HG02571 (cell line): ENCODE results near the gene SERF2.
A peak's percentile ranks its signal among the peaks of the same experiment; 100 is the strongest.
"Not testable (repeated sequence)": the region's sequence is repeated elsewhere in the genome, so short reads cannot be mapped to it uniquely, and the experiment has no call there.

Source experiments
- ATAC-seq: cut with Tn5 transposase; IDR thresholded peaks from one replicate; pipeline ENCODE4 v1.9.1; 2021; ENCODE audit warnings: mild to moderate bottlenecking, moderate library complexity; ENCODE audit not compliant: unreplicated experiment

The SERF2 gene

DNA sequence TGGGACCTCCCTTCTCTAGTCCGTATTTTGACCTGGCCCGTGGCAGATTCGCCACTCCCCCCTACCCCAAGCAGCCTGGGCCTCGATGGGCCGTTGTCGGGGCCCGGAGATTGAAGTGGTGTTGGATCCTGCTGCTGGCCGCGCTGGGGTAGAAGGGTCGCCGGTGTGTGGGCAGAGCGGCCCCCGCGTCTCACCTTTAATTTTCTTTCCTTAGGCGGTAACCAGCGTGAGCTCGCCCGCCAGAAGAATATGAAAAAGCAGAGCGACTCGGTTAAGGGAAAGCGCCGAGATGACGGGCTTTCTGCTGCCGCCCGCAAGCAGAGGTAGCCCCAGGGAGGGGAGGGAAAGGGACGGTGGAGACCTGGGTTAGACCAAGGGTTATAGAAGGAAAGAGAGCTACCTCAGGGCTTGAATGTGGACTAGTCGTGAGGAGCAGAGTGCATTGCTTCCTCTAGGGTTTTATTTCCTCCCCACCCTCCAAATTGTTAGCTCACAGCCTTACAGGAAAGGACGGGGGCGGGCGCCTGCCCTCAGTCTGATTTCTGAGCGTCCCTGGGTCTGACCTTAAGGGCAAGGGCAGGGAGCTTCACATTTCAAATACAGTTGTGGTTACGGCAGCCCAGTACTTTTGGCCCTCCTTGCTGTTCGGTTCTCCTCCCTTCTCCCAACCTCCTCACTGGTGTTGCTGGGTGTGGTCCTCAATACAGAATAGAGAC is 799 bp downstream of the SERF2 start:
- ATAC-seq, result no peak

DNA sequence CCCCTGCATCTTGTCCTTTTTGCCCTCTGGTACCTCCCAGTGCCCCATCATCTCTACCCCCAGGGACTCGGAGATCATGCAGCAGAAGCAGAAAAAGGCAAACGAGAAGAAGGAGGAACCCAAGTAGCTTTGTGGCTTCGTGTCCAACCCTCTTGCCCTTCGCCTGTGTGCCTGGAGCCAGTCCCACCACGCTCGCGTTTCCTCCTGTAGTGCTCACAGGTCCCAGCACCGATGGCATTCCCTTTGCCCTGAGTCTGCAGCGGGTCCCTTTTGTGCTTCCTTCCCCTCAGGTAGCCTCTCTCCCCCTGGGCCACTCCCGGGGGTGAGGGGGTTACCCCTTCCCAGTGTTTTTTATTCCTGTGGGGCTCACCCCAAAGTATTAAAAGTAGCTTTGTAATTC is 1.5 kb downstream of the SERF2 start:
- ATAC-seq, result no peak

GRCh38 chr15:43794269-43795037 is 2.3 kb downstream of the SERF2 start:
- no peak for ATAC-seq

- ATAC-seq, result no peak
Measured at GRCh38 chr15:43795197-43795596, 3.1 kb downstream of the SERF2 start.

DNA sequence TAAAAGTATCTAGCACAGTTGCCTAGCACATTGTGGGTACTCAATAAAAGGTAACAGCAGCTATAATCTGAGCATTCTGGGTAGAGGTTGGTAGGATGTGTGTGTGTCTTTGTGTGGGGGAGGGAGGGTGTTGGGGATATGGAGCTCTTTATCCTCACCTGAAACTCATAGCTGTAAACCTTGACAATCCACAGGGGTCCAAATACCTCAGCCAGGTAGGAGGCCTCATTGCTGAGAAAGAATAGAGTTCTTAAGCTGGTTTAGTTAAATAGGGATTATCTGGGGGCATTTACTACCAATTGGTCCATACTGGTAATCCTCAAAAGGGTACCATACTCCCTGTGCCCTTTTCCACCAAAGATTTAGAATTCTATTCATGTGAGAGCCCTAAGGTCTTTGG is 3.9 kb downstream of the SERF2 start:
- no peak for ATAC-seq

DNA sequence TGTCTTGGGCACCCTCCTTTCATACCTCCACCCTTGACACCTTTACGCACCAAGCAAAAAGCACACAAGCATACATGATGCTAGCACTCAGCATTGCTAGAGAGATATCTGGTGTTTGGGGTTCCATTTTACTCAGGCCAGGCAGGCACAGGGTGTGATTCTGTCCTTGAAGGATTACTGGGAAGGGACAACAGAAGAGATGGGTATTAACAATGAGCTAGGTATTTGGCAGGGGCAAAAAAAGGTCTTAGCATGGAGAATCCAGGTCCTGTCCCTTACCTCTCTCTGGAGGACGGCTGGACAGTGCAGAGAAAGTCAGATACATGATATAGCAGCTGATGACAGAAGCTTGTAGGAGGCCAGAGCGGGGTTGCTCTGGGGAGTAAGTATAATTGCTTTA is 4.4 kb downstream of the SERF2 start:
- ATAC-seq, result no peak

DNA sequence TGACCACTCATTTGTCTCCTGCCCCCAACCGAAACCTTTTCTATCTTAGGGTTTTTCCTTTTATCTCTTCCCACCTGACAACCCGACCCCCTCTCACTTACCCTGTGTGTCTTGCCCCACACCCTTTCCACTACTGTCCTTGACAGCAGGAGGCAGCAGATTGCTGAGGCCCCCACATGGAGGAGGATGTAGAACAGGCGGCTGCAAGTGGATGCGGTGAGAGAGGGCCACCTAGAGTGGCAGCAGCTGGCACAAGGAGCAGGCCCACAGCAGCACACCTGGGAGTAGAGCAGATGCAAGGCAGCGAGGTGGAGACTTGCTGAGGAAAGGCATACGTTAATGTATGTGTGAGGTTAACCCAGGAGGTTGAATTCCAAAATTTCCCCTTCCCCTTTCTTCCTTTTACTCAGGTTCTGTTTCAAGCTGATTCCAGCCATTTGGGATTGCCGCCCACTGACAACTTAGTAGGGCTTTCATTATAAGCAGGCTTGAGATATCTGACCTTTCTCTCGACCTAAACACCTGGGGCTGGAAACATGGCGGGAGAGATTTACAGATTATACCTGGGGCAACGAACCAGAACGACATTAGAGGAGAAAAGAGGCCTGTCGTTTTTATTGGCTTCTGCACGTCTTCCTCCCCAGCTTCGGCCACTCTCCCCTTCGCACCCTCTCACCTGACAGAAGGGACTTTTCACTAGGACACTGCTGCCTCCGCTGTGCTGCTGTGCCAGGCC is 7.3 kb downstream of the SERF2 start:
- no peak for ATAC-seq

DNA sequence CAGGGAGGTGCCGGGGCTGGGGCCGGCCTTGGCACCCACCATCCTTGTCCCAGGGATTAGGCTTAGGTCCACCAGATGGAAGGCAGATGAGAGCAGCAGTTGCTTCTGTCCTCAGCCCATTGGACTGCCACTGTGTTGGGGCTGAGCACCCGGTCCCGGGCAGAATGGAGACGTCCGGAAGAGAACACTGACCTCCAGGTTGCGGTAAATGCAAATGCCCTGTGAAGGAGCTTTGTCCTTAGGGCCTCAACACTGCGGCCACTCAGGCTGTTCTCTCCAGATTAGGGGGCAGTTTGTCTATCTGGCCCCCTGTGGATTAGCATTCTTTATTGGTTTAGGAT is 7.8 kb downstream of the SERF2 start, which contains the start of gene SERINC4:
Gene SERINC4, minus strand, starts transcription at position 276 of the 341 bp plus-strand sequence. Its CDS starts 234 bp downstream, at position 42.
- no peak for ATAC-seq

DNA sequence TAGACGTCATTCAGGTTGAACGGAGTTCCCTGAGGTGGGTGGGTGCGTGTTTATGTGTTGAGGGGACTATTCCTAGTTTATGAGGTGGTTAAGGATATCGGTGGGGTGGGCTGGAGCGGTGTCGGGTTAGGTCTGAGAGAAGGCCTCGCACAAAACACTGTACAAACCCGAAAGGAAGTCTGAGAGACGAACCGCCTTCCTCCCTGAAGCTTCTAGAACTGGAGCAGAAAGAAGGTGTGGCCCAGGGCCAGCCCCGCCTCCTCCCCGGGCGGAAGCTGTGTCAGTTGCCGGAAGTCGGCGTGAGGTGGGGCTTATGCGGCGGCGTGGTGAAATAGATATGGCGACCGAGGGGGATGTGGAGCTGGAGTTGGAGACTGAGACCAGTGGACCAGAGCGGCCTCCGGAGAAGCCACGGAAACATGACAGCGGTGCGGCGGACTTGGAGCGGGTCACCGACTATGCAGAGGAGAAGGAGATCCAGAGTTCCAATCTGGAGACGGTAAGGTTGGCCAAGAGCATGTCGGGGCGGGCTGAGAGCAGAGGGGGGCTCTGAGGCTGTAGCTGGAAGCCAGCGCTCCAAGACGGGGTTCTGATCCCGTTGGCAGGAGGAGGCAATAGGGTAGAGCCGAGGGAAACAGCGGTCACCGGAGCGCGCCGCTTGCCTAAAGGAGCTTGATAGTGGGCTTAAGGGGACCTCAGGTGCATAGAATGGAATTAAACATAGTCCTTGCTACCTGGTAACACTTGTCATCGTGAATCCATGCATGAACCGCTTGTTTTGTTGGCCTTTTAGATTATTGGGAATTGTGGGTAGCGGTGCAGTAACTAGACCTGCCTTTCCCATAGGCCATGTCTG is 8.4 kb downstream of the SERF2 start, which contains the start of gene HYPK:
Gene HYPK, plus strand, starts transcription at position 314 of the 856 bp plus-strand sequence. Its CDS starts 24 bp downstream, at position 338.
- peak; percentile 86 for ATAC-seq

GRCh38 chr15:43802676-43803075 is 10.6 kb downstream of the SERF2 start:
- ATAC-seq, result not testable (repeated sequence)

GRCh38 chr15:43808435-43808950 is 16.4 kb downstream of the SERF2 start:
- ATAC-seq, result no peak

- no peak for ATAC-seq
Measured at GRCh38 chr15:43808960-43809678, 17.0 kb downstream of the SERF2 start.

DNA sequence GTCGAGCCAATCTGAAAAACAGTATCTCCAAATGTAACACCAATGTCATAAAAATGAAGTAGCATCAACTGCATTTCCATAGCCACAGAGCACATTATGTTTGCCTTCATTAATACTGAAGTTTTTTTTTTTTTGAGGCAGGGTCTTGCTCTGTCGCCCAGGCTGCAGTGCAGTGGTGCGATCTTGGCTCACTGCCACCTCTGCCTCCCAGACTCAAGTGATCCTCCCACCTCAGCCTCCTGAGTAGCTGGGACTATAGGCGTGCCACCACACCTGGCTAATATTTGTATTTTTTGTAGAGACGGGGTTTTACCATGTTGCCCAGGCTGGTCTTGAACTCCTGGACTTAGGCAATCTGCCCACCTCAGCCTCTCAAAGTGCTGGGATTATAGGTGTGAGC is 22.9 kb downstream of the SERF2 start:
- ATAC-seq, result not testable (repeated sequence)

DNA sequence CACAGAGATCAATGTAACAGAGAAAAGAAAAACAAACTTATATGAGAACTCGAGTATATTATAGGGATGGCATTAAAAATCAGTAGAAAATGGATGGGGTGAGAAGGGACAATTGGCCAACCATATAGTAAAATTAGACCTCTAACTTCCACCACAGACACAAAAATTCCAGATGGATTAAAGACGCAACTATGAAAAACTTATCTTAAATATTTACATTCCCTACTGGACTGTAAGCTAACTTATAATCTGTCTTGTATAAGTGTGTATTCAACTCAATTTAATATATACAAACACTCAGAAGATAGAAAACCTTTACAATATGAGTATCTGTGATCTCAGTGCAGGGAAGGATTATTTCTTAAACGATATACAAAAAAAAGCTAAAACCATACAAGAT is 29.4 kb downstream of the SERF2 start:
- ATAC-seq, result no peak

DNA sequence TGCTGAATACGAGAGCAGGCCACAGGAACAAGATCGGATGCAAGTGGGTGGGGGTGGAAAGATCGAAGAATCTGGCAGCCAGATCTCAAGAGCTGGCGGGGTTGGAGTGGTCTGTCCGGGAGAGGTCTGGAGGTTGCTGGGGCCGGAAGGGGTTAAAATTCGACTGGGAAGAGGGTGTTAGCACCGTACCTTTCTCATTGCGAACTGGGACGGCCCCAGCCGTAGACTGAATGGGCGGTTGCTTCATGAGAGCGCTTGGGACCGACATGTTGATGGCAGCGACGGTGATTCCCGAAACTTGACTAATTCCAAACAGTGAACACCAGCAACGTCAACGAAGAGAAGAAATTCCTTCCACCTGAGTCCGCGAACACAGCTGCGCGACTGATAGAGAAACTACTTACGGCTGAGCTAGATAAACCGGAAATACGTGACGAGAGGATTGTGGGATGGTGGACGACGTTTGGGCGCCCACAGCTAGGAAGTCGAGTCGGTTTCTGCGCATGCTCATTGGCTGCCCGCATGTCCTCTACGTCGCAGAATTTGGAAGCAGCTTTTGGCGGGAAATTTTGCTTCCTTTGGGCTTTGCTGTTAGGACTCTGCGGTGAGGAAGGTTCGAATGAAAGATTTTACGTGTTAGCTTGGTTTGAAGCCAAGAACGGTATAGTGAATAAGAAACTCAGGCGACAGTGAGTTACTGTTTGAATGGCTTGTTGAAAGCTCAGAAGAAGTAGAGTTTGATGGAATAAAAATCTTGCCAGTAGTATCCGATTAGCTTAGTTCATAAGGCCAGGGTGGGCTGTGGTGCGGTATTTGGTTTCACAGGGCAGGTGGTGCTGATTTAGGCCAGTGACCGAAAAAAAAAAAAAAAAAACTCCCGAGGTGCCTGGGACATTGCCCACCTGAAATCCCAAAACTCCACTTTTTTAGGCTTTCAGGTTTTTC is 32.5 kb downstream of the SERF2 start, which contains the start of gene MFAP1:
Gene MFAP1, minus strand, starts transcription at position 389 of the 945 bp plus-strand sequence. Its CDS starts 121 bp downstream, at position 268.
- ATAC-seq, result peak; percentile 75

GRCh38 chr15:43825305-43825704 is 33.2 kb downstream of the SERF2 start:
- not testable (repeated sequence) for ATAC-seq

DNA sequence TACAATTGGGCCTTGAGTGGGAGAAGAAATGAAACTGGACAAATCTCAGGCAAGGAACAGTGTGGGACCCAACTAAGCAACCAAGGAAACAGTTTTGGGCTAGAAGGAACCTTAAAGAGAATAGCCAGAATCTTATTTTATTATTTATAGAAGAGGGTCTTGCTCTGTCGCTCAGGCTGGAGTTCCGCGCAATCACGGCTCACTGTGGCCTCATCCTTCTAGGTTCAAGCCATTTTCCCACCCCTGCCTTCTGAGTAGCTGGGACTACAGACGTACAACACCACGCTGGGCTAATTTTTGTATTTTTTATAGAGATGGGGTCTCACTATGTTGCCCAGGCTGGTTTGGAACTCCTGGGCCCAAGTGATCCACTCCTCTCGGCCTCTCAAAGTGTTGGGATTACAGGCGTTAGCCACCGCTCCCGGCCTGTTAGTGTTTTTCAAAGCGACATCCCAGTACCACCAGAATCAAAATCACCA is 33.9 kb downstream of the SERF2 start:
- no peak for ATAC-seq
